ENCODE data around the gene IKBKE.
"Not testable (repeated sequence)": the region's sequence is repeated elsewhere in the genome, so short reads cannot be mapped to it uniquely, and the experiment has no call there.

IKBKE gene

GRCh38 chr1:206477110-206477509, 6.8 kb downstream of the IKBKE start:
- DNase-seq = no peak

DNA sequence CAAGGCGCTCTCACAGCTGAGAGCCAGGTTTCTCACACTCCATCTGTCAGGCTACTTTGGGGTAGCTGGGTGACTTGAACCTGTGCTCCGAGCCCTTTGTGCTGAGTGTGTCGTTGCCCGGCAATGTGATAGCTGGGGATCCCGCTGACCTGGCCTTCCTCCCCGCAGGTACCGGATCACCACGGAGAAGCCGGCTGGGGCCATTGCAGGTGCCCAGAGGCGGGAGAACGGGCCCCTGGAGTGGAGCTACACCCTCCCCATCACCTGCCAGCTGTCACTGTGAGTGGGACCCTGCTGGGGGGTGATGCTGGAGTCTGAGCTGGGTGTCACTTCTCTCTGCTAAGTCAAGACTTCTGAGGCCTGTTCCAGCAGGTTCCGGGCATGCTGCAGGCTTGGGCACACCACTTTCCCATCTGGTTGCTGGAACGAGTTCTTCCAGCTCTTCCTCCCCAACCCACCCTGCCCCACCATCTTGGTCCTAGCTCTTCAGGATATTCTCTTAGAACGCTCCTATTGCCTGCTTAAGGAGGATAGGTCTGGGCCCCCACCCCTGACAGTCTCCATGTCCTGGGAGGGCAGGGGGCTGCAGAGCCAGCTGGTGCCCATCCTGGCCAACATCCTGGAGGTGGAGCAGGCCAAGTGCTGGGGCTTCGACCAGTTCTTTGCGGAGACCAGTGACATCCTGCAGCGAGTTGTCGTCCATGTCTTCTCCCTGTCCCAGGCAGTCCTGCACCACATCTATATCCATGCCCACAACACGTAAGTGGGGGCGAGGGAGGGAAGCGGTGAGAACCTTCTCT, 7.5 kb downstream of the IKBKE start:
- DNase-seq = no peak

GRCh38 chr1:206478746-206479145, 8.5 kb downstream of the IKBKE start:
- no peak for DNase-seq

DNA sequence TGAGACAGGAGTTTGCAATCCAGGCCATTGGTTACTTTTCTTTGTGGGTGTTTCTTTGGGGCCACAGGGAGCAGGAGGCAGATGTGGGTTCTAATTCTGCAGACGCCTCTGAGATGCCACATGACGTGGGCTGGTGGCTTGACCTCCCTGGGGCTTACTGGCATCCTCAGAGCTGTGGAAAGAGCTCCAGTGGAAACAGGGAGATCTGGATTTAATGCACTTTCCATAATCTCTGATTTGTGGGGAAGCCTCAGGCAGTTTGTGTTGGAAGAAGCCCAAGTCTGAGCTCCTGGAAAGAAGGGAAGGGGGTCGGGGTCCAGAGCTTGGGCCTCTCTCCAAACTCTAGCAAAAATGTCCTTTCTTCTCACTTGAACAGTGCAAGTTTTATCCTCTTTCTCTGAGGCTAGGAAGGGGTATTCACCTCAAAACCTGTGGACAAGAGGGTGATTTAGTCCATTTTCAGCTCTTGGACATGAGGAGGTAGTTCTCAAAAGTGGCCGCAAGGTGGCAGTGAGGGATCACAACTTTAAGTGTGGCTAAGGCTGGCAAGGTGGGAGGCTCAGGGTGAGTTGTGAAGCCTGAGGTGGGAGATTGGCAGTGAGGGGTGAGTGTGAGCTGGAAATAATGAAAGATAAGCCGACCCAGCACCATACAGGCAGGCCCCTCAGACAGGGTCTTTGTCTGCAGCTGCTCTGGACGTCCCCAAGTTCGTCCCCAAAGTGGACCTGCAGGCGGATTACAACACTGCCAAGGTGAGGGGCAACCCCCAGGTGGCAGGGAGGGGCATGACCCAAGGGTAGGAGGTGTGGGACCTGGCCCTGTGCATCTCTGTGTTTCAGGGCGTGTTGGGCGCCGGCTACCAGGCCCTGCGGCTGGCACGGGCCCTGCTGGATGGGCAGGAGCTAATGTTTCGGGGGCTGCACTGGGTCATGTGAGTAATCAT, 9.2 kb downstream of the IKBKE start:
- peak; percentile 81 for DNase-seq

- no peak for DNase-seq
Measured at GRCh38 chr1:206480211-206480610, 9.9 kb downstream of the IKBKE start.

DNA sequence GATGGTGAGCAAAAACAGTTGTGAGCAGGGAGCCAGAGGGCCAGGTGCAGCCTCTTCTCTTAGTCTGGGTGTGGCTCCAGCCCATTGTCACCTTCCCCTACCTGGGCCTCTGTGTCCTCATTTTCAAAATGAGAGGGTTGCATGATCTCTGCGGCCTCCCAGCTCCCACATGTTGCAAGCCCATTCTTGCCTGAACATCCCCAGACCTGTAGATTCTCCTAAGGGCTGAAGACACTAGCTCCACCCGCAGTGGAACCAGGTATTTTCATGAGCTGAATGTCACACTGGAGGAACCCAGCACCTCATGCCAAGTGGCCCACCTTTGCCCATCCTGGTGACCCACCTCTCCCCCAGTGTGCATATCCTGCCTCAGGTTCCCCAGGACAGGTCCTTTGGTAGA, 12.3 kb downstream of the IKBKE start:
- DNase-seq = no peak

GRCh38 chr1:206483864-206484263, 13.6 kb downstream of the IKBKE start:
- DNase-seq = not testable (repeated sequence)

DNA sequence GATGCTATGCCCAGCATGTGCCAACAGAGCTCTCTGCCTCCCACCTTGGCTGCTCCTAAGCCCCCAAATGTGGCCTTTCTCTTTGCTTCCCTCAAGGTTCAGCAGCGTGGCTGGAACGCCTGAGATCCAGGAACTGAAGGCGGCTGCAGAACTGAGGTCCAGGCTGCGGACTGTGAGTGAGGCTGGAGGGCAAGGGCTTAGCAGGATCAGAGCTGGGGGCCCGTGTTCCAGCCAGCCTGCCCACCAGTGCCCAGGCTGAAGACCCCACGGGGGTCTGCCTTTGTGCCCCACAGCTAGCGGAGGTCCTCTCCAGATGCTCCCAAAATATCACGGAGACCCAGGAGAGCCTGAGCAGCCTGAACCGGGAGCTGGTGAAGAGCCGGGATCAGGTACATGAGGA, 14.6 kb downstream of the IKBKE start:
- no peak for DNase-seq

- DNase-seq = no peak
Measured at GRCh38 chr1:206486995-206487788, 16.9 kb downstream of the IKBKE start.

DNA sequence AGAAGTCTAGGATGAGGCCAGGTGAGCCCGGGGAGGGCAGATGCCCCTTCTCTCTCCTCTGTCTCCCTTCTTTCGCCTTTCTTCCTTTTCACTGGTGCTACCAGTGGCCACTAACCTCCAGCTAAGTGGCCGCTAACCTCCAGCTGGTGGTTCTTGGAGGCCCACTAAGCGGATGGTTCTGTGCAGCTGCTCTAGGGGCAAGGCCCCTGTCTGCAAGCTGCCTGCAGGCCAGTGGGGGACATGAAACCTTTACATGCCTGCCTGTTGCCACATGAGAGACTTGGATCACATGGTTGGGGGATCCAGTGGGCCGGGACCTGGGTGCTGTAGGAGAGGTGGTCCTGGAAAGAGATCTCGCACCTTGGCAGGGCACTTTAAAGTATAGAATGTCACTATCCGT, 17.7 kb downstream of the IKBKE start:
- no peak for DNase-seq

DNA sequence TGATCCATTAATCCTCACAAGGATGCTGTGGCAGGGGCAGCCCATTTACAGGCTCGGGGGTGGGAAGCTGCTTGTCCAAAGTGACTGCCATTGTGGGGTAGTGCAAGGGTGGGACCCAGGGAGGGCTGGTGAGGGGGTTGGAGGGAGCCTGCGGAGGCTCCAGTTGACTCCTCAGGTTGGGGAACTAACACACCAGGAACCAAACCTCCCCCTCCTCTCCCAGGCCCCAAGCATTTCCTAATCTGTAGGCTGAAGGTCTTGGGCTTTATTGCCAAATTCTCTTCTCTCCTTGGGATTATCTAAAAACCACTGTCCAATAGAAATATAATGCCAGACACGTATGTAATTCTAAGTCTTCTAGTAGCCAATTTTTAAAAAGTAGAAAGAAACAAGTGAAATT, 18.2 kb downstream of the IKBKE start:
- no peak for DNase-seq

GRCh38 chr1:206489980-206490770, 19.9 kb downstream of the IKBKE start:
- DNase-seq = peak; percentile 90

GRCh38 chr1:206490771-206491405, 20.6 kb downstream of the IKBKE start:
- no peak for DNase-seq

DNA sequence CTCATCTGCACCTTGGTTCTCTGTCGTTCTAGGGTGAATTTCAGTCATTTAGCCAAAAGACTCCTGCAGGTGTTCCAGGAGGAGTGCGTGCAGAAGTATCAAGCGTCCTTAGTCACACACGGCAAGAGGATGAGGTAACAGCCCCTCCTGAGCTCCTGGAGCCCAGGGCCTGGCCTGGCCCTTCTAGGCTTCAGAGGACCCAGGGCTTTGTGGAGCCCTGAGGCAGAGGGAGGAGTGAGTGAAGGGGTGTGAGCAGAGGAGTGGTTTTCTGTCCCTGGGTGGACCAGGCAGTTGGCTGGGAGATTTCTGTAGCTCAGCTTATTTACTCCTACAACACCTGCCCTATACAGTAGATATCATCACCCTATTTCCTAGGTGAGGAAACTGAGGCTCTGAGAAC, 21.3 kb downstream of the IKBKE start:
- no peak for DNase-seq

- no peak for DNase-seq
Measured at GRCh38 chr1:206492589-206492988, 22.3 kb downstream of the IKBKE start.

- DNase-seq = no peak
Measured at GRCh38 chr1:206493279-206493678, 23.0 kb downstream of the IKBKE start.

GRCh38 chr1:206495011-206495461, 24.8 kb downstream of the IKBKE start:
- no peak for DNase-seq

DNA sequence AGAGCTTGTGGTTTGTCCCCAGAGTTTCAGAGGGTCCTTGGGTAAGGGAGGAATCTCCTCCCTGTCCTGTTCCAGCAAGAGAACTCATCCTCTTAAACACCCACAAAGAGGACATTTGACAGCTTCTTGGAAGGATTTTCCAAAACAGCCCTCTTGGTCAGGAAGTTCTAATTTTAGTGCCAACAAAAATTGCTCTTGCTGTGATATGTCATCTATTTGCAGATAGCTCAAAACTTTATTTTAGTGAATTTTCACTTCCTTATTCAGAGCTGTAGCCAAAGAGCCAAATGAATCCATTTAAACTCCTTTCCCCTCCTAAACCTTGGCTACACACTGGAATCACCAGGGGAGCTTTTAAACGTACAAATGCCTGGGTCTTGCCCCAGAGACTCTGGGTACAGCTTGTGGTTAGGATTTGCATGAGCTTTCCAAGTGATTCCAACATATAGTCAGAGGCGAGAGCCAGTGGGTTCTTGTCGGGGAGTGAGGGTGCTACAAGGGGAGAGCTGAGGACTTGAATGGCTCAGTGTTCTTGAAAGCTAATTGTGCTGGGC, 25.3 kb downstream of the IKBKE start:
- no peak for DNase-seq

GRCh38 chr1:206496131-206496793, 26.0 kb downstream of the IKBKE start:
- DNase-seq = no peak

DNA sequence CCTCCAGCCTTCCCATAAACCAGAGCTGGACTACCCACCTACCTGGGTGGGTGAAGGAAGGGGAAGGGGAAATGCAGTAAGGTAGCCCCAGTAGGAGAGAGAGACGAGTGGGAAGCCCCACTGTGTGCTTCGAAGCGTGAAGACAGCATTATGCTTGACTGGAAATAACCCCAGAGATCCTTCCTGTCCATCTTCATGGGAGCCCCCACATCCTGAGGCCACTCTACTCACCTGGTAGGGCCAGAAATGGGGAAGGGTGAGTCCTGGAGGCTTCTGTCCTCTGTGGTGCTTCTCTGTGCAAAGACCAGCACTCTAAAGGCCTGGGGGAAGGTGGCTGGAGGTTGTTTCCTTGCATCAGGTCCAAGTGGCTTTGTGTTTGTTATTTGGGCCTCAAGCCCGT, 27.1 kb downstream of the IKBKE start:
- no peak for DNase-seq

DNA sequence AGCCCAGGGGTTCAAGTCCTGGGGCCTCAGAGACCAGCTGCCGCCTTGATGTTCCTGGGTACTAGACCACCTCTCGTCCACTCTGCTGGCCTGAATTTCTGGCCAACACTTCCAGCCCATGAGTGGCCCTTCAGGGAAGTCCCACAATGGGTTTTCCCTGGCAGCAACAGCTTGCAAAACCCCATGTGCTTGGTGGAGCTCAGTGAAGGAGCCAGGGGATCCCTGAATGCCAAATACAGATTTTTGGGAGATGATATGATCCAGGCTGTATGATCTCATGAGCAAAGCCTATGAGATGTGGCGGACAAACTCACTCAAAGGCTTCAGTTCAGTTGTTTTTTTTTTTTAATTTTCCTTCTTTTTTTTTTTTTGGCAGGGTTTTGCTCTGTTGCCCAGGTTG, 27.5 kb downstream of the IKBKE start:
- DNase-seq = no peak

Measured in activated CD8-positive, alpha-beta memory T cell treated with anti-CD3 and anti-CD28 coated beads, Interleukin-2, amount 50 U/mL, for 48 hours (primary cell).